HepG2 (cell line): Measurements from ENCODE around the gene TTLL11. TPM values are rescaled to one million over a fixed set of nuclear protein-coding genes. Genes with fewer than 3 reads are reported as not detected.

Experiments used
- ATAC-seq: fragments of 200-7000 bp; cut with Tn5 transposase; 3 replicates; pipeline ENCODE4 v1.9.1; 2020; ENCODE audit warnings: mild to moderate bottlenecking, moderate library complexity
- BruUV-seq: library from RNA; stranded (reverse); fragments of 400-500 nt; replicated peaks from 2 replicates; lab custom pipeline; 2021; lab: Mats Ljungman, UMichigan
- CTCF ChIA-PET: fragments of 300-600 bp; formaldehyde crosslinking; extraction: SDS; loops from one replicate; lab custom pipeline; 2021; ENCODE audit warnings: low total read pairs, inconsistent platforms, low intra/inter-chr PET ratio; lab: Yijun Ruan, JAX
- POLR2A ChIA-PET: fragments of 350-600 bp; sonication (Branson Sonifier 250); formaldehyde crosslinking; loops from one replicate; lab custom pipeline; 2020; ENCODE audit warnings: antibody characterized with exemption, inconsistent platforms; lab: Yijun Ruan, JAX
- DNase-seq: peaks from one replicate; pipeline ENCODE4 v3.0.0-alpha.2; 2015; ENCODE audit warnings: low spot score
- FAIRE-seq: peaks from 3 replicates; lab custom pipeline; 2011; peaks lifted over from hg19 to GRCh38; lab: Jason Lieb, UNC
- H2AFZ ChIP-seq: one replicate; pipeline ENCODE4 v1.6.1; 2011; ENCODE audit warnings: low read length, inconsistent platforms
- H3K27ac ChIP-seq: fragments of 300-600 bp; 3 replicates; pipeline ENCODE4 v1.8.0; 2011; ENCODE audit warnings: mixed run types, mild to moderate bottlenecking, mixed read lengths, low read length, inconsistent platforms; ENCODE audit not compliant: insufficient read depth; ENCODE audit errors: extremely low read length
- H3K27me3 ChIP-seq, 2 experiments: fragments of 200-600 bp in 1 of 2; 2 replicates in 1 of 2; 3 replicates in 1 of 2; pipeline versions ENCODE4 v1.6.0 to v1.8.0; 2011; ENCODE audit warnings: low read length in 2 of 2, mild to moderate bottlenecking in 2 of 2, moderate library complexity in 2 of 2, inconsistent platforms in 1 of 2; ENCODE audit not compliant: insufficient read depth in 2 of 2, control insufficient read depth in 1 of 2
- H3K36me3 ChIP-seq, 2 experiments: fragments of 200-600 bp in 1 of 2; replicated peaks in 1 of 2; 2 replicates in 1 of 2; 3 replicates in 1 of 2; pipeline versions ENCODE4 v1.5.1 to v1.8.0; 2011; ENCODE audit warnings: low read length in 2 of 2, inconsistent platforms in 1 of 2; ENCODE audit not compliant: insufficient read depth in 2 of 2, control insufficient read depth in 1 of 2
- H3K4me1 ChIP-seq: 2 replicates; pipeline ENCODE4 v1.5.1; 2012; ENCODE audit warnings: low read length, inconsistent platforms; ENCODE audit not compliant: insufficient read depth
- H3K4me2 ChIP-seq: 2 replicates; pipeline ENCODE4 v1.6.0; 2011; ENCODE audit warnings: low read depth, low read length, inconsistent platforms
- H3K4me3 ChIP-seq, 3 experiments: fragments of 200-600 bp in 1 of 3; sonication (generic), shearing (Covaris generic) in 1 of 3; replicated peaks in 1 of 3; 2 replicates each; pipeline ENCODE4 v1.5.1; 2011 to 2016; ENCODE audit warnings: low read length in 3 of 3, inconsistent platforms in 2 of 3, low read depth in 2 of 3, mild to moderate bottlenecking in 2 of 3, control low read depth in 1 of 3, mixed read lengths in 1 of 3; ENCODE audit not compliant: insufficient read depth in 1 of 3
- H3K79me2 ChIP-seq: one replicate; pipeline ENCODE4 v1.6.1; 2011; ENCODE audit warnings: low read length, inconsistent platforms; ENCODE audit not compliant: insufficient read depth
- H3K9ac ChIP-seq: 2 replicates; pipeline ENCODE4 v1.6.0; 2011; ENCODE audit warnings: mild to moderate bottlenecking, low read depth, low read length, inconsistent platforms; ENCODE audit not compliant: insufficient read depth
- H3K9me3 ChIP-seq: 2 replicates; pipeline ENCODE4 v1.5.1; 2012; ENCODE audit warnings: mild to moderate bottlenecking, low read length
- H4K20me1 ChIP-seq: 2 replicates; pipeline ENCODE4 v1.6.0; 2011; ENCODE audit warnings: inconsistent platforms, mild to moderate bottlenecking, low read length, moderate library complexity; ENCODE audit not compliant: insufficient read depth
- HDAC2 ChIP-seq: sonication (generic); formaldehyde crosslinking; IDR thresholded peaks from 2 replicates; pipeline ENCODE4 v1.4.0; 2020; ENCODE audit warnings: missing genetic modification reagents
- HNF4A ChIP-seq: sonication (generic); formaldehyde crosslinking; IDR thresholded peaks from 2 replicates; pipeline ENCODE4 v1.4.0; 2020; ENCODE audit warnings: missing genetic modification reagents
- KDM2A ChIP-seq: sonication (generic); formaldehyde crosslinking; IDR thresholded peaks from 2 replicates; pipeline ENCODE4 v1.4.0; 2020; ENCODE audit warnings: low read depth, missing genetic modification reagents, borderline replicate concordance
- LCORL ChIP-seq, 2 experiments: fragments of 450-650 bp in 1 of 2; sonication (generic) in 1 of 2; formaldehyde crosslinking in 1 of 2; IDR thresholded peaks; 2 replicates each; pipeline versions ENCODE4 v1.5.0 to v1.6.1; 2017 to 2020; ENCODE audit warnings: antibody characterized with exemption in 1 of 2, missing genetic modification reagents in 1 of 2
- MYNN ChIP-seq: sonication (generic); formaldehyde crosslinking; IDR thresholded peaks from 2 replicates; pipeline ENCODE4 v1.4.0; 2020; ENCODE audit warnings: mild to moderate bottlenecking, low read depth, missing genetic modification reagents
- PPARG ChIP-seq: conservative IDR thresholded peaks from 2 replicates; pipeline ENCODE4 v1.6.1; 2016; ENCODE audit warnings: missing biosample characterization, missing genetic modification reagents
- RNF2 ChIP-seq: fragments of 450-650 bp; conservative IDR thresholded peaks from 2 replicates; pipeline ENCODE4 v1.6.1; 2016; ENCODE audit warnings: low read depth
- SCMH1 ChIP-seq: sonication (generic); formaldehyde crosslinking; IDR thresholded peaks from 2 replicates; pipeline ENCODE4 v1.9.0; 2021; ENCODE audit warnings: missing genetic modification reagents, mild to moderate bottlenecking, borderline replicate concordance
- SOX6 ChIP-seq, 2 experiments: fragments of 450-650 bp in 1 of 2; sonication (generic) in 1 of 2; formaldehyde crosslinking in 1 of 2; IDR thresholded peaks; 2 replicates each; pipeline versions ENCODE4 v1.4.0 to v1.6.1; 2017 to 2020; ENCODE audit warnings: antibody characterized with exemption in 1 of 2, mild to moderate bottlenecking in 1 of 2, missing genetic modification reagents in 1 of 2
- ZBTB46 ChIP-seq: sonication (generic); formaldehyde crosslinking; IDR thresholded peaks from 2 replicates; pipeline ENCODE4 v1.4.0; 2020; ENCODE audit warnings: mild to moderate bottlenecking, missing genetic modification reagents, borderline replicate concordance
- ZNF12 ChIP-seq: sonication (generic); formaldehyde crosslinking; IDR thresholded peaks from 2 replicates; pipeline ENCODE4 v1.5.0; 2020; ENCODE audit warnings: missing genetic modification reagents
- ZNF17 ChIP-seq: sonication (generic); formaldehyde crosslinking; IDR thresholded peaks from 2 replicates; pipeline ENCODE4 v1.5.0; 2020; ENCODE audit warnings: mild to moderate bottlenecking, missing genetic modification reagents
- ZNF569 ChIP-seq: sonication (generic); formaldehyde crosslinking; IDR thresholded peaks from 2 replicates; pipeline ENCODE4 v1.5.0; 2020; ENCODE audit warnings: mild to moderate bottlenecking, missing genetic modification reagents, moderate library complexity, borderline replicate concordance
- ZNF629 ChIP-seq: sonication (generic); formaldehyde crosslinking; conservative IDR thresholded peaks from 2 replicates; pipeline ENCODE4 v1.5.0; 2020; ENCODE audit warnings: missing genetic modification reagents
- WGBS: methylation state at CpG from one replicate; pipeline ENCODE4 v1.1.6; 2017; ENCODE audit warnings: low lambda C conversion rate; 5-methylcytosine and 5-hydroxymethylcytosine counted together
- in situ Hi-C: cut with HindIII; loops from 2 replicates; pipeline ENCODE4 v1.10.0; 2017; ENCODE audit warnings: low pct_unique_long_range_greater_than_20kb; ENCODE audit not compliant: extremely low pct_ligation_motif_present
- intact Hi-C: fragments of 100-400 bp; cut with micrococcal nuclease; formaldehyde crosslinking; loops from one replicate; pipeline ENCODE4 v1.10.0; 2022; ENCODE audit not compliant: unreplicated experiment
- polyA plus RNA-seq, 8 experiments: library from polyadenylated mRNA; depleted of rRNA in 3 of 8; stranded (reverse) in 7 of 8; unstranded in 1 of 8; fragments of >200 nt; fragmentation: Illumina TruSeq in 4 of 8; extraction: Trizol in 4 of 8; gene quantifications; 2 replicates each; pipeline versions ENCODE4 v1.2.1 to v1.2.3, GENCODE V29; 2011 to 2016; ENCODE audit warnings: low read depth in 4 of 8, missing spikeins in 1 of 8, mixed read lengths in 1 of 8; ENCODE audit not compliant: insufficient read depth in 1 of 8
- total RNA-seq, 5 experiments: library from RNA; depleted of rRNA; stranded (reverse); fragments of >200 nt; fragmentation: Illumina TruSeq; extraction: Trizol; gene quantifications; 2 replicates each; pipeline ENCODE4 v1.2.3, GENCODE V29; 2016; ENCODE audit warnings: low read depth in 1 of 5
- TF ChIP-seq, protein P1 (sequence below): sonication (generic); formaldehyde crosslinking; IDR thresholded peaks from 2 replicates; pipeline ENCODE4 v1.5.1; 2020; ENCODE audit warnings: mild to moderate bottlenecking, missing genetic modification reagents, moderate library complexity
- TF ChIP-seq, protein P2 (sequence below): sonication (generic); formaldehyde crosslinking; IDR thresholded peaks from 2 replicates; pipeline ENCODE4 v1.4.0; 2020; ENCODE audit warnings: missing genetic modification reagents
- TF ChIP-seq, protein P3 (sequence below): sonication (generic); formaldehyde crosslinking; IDR thresholded peaks from 2 replicates; pipeline ENCODE4 v1.8.1; 2023; ENCODE audit warnings: mild to moderate bottlenecking, moderate library complexity, missing genetic modification reagents

The TTLL11 gene
- total and polyA plus RNA-seq, 2 of the 13 experiments (the other 11 are each of a cell fraction or from before 2014, with no cell fraction given) = 4.5 to 5.2 TPM

GRCh38 chr9:122090981-122091380 is 2.1 kb downstream of the TTLL11 start (continued):
- TF ChIP-seq SCMH1 = no peak

GRCh38 chr9:122090287-122090883 is 2.7 kb downstream of the TTLL11 start:
- Histone ChIP-seq H3K9ac (no peak overlapping the region), H4K20me1 (no peaks in the 10 kb centered on the region), H2AFZ (no peak overlapping the region), H3K27ac (no peak overlapping the region), H3K9me3 (no peaks in the 10 kb centered on the region), H3K36me3 (peaks cover 2 to 3% of the 10 kb centered on the region in 2 experiments; a peak in 1 of 5 replicates), H3K4me1 (peaks cover 53% of the 10 kb centered on the region), H3K79me2 (peaks cover 8% of the 10 kb centered on the region), H3K4me3 (no peak overlapping the region), H3K27me3 (no peaks in the 10 kb centered on the region; a peak in 1 of 5 replicates), H3K4me2 (no peak overlapping the region)
- no TSS peak for BruUV-seq
- intact Hi-C loops = no loop called here
- ChIA-PET CTCF (no interaction called here), POLR2A (no interaction called here)
- in situ Hi-C loops = loop anchor here (10.0 kb wide), 1 partner anchor 364 kb away; no protein-coding TSS in a partner anchor
- ATAC-seq (no peak), FAIRE-seq (no peak), DNase-seq (peak; percentile 18)
- whole genome bisulfite sequencing = 72% methylated on average over 9 of the region's 9 CpGs
- TF ChIP-seq, protein P1, sequence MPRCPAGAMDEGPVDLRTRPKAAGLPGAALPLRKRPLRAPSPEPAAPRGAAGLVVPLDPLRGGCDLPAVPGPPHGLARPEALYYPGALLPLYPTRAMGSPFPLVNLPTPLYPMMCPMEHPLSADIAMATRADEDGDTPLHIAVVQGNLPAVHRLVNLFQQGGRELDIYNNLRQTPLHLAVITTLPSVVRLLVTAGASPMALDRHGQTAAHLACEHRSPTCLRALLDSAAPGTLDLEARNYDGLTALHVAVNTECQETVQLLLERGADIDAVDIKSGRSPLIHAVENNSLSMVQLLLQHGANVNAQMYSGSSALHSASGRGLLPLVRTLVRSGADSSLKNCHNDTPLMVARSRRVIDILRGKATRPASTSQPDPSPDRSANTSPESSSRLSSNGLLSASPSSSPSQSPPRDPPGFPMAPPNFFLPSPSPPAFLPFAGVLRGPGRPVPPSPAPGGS (CRISPR knock-in tag) = no peak
- peak; percentile 62 for TF ChIP-seq HNF4A (CRISPR knock-in tag)
- no peak for TF ChIP-seq ZNF569 (CRISPR knock-in tag)
- peak; percentile 51; the same call in 1 of the 2 replicates for TF ChIP-seq ZNF629
- TF ChIP-seq ZNF17 (CRISPR knock-in tag) = no peak
- TF ChIP-seq RNF2 = no peak
- no peak for TF ChIP-seq ZNF12
- no peak for TF ChIP-seq MYNN
- TF ChIP-seq, protein P2, sequence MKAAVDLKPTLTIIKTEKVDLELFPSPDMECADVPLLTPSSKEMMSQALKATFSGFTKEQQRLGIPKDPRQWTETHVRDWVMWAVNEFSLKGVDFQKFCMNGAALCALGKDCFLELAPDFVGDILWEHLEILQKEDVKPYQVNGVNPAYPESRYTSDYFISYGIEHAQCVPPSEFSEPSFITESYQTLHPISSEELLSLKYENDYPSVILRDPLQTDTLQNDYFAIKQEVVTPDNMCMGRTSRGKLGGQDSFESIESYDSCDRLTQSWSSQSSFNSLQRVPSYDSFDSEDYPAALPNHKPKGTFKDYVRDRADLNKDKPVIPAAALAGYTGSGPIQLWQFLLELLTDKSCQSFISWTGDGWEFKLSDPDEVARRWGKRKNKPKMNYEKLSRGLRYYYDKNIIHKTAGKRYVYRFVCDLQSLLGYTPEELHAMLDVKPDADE = no peak
- no peak for TF ChIP-seq LCORL (IDR thresholded peaks at IDR 0.05)
- TF ChIP-seq LCORL (CRISPR knock-in tag; IDR thresholded peaks at IDR 0.05) = no peak
- no peak for TF ChIP-seq PPARG (CRISPR knock-in tag)
- TF ChIP-seq, protein P3, sequence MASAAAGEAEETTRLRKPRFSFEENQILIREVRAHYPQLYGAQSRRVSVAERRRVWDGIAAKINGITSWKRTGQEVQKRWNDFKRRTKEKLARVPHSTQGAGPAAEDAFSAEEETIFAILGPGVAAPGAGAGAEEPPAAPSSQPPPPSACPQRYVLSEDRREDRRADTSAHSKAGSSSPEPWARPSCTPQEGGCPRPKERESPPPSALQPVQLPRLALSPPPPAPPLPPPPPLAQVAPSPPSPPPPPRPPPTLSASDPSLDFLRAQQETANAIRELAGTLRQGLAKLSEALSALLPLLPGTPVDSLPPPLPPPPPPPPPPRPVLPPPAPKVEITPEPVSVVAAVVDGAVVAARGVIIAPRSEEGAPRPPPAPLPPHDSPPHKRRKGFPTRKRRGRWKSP (CRISPR knock-in tag) = no peak
- TF ChIP-seq ZBTB46 = no peak
- no peak for TF ChIP-seq SOX6 (IDR thresholded peaks at IDR 0.05)
- no peak for TF ChIP-seq SOX6 (CRISPR knock-in tag; IDR thresholded peaks at IDR 0.05)
- no peak for TF ChIP-seq HDAC2
- TF ChIP-seq KDM2A (CRISPR knock-in tag) = no peak
